HG03045 (cell line): Measurements from ENCODE around the gene APAF1.
A peak's percentile ranks its signal among the peaks of the same experiment; 100 is the strongest.

Experiments
- ATAC-seq: cut with Tn5 transposase; IDR thresholded peaks from one replicate; pipeline ENCODE4 v1.9.1; 2021; ENCODE audit warnings: mild to moderate bottlenecking, moderate library complexity; ENCODE audit not compliant: unreplicated experiment

The APAF1 gene

DNA sequence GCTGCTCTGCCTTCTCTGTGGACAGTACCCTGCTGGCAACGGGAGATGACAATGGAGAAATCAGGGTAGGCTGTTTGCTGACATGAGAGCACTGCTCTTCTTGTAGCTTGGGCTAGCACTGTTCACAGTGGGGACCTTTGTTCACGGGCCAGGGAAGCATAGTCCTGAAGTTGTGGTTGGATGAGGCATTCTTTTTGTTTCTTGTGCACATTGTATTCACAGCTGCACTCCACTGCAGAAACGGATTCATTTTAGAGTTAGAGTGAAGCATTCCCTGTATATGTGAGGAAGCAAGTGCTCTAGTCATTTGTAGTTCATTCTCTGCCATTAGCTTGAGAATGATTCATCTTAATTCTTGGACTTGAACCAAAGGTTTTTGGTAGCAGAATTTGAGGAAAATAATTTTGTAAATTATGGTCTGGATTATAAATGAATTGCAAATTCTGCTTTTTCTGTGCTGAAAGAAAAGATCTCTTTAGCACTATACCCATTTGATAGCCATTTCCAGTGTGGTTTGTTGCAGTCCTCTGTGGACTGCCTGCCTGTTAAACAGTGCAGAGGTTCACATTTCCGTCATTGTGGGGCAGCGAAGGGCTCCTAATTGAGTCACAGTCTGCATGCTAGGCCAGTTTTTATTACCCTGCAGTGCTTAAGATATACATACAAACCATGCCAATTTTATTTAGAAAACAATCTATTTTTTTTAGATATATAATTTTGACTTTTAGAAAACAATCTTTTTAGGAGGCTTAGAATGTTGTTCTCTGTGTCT, 80.6 kb downstream of the APAF1 start:
- peak; percentile 82 for ATAC-seq

DNA sequence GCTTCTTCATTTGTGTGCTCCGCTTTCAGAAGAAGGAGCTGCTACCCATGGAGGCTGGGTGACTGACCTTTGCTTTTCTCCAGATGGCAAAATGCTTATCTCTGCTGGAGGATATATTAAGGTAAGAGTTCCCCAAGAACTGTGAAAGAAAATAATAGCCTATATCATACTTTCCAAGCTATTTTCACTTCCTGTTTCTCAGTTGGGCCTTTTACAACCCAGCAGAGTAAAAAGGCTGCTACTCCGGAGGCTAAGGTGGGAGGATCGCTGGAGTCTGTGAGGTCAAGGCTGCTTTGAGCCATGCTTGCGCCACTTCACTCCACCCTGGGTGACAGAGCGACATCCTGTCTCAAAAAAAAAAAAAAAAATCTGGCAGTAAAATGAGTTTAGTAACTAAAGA, 82.1 kb downstream of the APAF1 start:
- ATAC-seq: no peak

DNA sequence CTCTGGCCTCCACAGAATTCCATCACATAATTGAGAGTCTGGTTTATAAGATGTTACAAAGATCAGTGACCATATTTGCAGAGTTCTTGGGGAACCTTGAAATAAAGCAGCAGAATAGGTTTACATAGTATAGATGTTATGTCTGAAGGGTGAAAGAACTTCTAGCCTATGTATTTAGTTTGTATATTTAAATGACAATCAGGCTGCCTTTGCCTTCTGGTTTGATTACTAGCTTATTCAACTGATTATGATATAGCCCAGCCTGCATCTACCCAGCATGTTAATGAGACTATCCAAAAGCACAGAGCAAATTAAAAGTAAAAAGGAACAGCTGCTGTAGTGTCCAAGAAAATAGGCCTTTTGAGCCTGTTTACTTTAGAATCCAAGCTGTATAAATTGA, 85.3 kb downstream of the APAF1 start:
- no peak for ATAC-seq

DNA sequence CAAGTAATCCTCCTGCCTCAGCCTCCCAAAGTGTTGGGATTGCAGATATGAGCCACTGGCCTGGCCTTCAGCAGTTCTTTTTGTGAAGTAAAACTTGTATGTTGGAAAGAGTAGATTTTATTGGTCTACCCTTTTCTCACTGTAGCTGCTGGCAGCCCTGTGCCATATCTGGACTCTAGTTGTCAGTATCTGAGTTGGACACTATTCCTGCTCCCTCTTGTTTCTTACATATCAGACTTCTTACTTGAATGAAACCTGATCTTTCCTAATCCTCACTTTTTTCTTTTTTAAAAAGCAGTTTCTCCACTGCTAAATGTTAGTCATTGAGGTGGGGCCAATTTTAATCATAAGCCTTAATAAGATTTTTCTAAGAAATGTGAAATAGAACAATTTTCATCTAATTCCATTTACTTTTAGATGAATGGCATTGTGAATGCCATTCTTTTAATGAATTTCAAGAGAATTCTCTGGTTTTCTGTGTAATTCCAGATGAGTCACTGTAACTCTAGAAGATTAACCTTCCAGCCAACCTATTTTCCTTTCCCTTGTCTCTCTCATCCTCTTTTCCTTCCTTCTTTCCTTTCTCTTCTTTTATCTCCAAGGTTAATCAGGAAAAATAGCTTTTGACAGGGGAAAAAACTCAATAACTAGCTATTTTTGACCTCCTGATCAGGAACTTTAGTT, 88.7 kb downstream of the APAF1 start:
- ATAC-seq: no peak

DNA sequence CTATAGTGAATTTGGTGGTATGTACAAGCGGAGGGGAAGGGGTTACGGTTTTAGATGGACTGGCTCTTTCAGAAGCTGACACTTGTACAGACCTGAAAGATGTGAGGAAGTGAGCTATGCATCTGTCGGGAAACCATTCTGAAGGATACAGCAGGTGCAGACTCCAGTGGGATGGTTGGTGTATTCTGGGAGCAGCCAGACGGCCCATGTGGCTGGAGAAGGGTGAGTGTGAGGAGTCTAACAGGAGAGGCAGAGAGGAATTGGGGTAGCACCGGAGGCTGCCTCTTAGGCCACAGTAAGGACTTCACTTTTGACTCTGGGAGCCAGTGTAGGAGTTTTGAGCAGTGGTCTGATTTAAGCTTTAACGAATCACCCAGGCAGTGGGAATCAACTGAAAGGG, 90.7 kb downstream of the APAF1 start:
- no peak for ATAC-seq

DNA sequence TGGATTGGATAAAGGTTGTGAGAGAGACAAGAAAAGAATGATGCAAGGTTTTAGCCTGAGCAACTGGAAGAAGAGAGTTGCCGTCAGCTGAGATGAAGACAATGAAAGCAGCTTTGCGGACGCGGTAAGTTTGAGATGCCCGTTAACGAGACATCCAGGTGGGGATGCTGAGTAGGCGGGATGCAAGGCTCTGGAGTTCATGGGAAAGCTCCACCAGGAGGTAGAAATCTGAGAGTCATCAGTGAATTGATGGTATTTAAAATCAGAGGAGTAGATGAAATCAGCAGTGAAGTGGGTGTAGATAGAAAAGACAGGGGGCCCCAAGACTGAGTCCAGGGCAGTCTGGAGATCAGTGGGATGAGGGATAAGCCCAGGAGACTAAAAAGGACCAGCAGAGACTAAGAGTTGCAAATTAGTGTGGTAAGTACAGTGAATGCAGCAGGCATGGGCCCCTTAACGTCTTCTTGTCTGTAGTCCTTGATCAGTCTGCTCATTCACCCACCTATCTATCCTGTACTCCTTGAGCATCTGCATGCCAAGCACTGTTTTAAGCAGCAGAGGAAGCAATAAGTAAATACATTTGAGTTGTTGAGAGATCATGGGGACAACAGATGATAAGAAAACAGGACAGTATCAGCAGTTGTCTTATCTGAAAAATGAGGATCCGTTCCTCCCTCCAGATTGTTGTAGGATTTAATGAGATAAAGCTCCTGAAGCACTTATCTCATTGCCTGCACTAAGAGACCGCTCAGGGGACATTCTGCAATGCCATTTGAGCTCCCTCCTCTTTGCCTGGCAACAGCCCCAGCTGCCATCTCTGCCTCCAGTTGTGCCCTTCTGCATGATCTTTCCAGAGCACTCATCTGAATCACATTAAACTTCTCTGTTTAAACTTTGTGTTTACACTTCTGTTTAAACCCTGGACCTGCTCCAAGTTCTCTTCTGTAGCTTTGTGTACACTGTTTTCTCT, 91.5 kb downstream of the APAF1 start:
- no peak for ATAC-seq

- no peak for ATAC-seq
Measured at GRCh38 chr12:98737322-98737712, 92.2 kb downstream of the APAF1 start.

DNA sequence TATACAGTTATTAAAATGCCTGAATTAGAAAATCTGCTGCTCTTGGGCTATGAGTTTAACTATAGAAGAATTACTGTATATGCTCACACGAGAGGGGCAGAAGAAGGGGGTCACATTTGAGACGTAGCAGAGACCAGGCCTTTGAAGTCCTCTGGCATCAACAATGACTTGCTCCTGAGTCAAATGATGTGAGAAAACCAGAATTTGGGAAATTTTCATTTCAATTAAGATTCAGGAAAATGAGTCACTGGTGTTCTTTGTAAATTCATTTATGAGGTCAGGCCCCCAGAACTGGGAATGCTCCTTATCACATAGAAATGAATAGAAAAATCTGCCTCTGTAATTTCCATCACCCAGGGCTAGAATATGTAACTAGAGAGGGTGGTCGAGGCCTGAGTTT, 92.9 kb downstream of the APAF1 start:
- ATAC-seq: no peak

DNA sequence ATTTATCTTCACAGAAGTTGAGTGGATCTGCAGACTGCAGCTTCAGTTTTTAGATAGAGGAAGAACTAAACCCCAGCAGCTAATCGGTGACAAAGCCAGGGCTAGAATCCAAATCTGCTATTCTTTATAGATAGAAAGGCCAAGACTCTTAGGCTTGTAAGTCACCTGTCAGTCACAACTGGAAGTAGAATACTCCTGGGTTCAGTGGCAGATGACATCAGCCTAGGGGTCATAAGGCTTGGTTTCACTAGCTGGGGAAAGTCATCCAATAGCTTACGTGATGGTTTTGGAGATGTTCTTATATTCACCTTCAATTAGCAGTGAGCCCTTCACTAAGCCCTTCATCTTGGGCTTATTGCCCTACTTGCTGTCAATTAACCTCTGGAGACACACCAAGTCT, 93.4 kb downstream of the APAF1 start:
- no peak for ATAC-seq

GRCh38 chr12:98740751-98741150, 95.7 kb downstream of the APAF1 start:
- ATAC-seq: no peak

- ATAC-seq: no peak
Measured at GRCh38 chr12:98741196-98741555, 96.1 kb downstream of the APAF1 start.

GRCh38 chr12:98741556-98742265, 96.6 kb downstream of the APAF1 start:
- no peak for ATAC-seq

DNA sequence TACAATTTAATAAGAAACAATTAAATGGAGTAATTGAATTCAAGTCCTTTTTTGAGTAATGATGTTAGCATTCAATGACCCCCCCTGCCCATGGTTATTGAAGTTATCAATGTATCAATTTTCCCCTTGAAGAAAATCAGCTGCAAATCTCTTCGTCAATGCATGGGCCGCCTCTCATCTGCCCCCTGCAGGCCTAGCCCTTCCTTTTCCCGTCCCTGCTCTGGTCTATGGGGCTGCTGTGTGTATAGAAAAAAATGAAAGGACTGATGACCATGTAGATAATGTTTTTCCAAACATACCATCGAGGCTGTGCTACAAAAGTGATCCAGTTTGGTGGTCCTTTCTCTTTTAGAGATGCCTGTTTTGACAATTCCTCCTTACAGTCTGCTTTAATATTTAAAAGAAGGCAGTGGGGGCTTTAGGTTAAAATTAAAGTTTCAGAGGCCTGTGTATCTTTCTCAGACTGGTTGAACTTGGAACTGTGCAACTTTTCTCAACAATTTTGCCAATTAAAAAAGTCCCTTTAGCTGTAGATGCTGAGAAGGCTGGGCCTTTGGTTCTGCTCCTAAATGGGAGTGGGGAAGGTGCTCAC, 98.4 kb downstream of the APAF1 start:
- no peak for ATAC-seq

DNA sequence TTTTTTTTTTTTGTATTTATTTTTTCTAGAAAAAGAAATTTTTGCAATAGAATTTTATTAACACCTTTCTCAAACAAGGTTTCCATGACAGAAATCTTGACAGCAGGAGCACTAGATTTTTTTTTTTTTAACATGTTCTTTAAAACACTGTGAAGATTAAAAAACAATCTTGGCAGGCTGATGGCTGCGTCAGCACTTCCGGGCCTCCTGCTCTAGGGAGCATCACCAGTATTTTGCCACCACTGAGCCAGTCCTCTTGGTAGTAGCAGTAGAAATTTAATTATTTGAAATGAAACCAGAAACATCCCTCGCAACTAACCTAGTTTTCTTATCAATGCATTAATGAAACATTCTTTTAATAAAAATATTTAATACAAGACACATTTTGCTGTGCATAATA, 99.6 kb downstream of the APAF1 start:
- no peak for ATAC-seq

DNA sequence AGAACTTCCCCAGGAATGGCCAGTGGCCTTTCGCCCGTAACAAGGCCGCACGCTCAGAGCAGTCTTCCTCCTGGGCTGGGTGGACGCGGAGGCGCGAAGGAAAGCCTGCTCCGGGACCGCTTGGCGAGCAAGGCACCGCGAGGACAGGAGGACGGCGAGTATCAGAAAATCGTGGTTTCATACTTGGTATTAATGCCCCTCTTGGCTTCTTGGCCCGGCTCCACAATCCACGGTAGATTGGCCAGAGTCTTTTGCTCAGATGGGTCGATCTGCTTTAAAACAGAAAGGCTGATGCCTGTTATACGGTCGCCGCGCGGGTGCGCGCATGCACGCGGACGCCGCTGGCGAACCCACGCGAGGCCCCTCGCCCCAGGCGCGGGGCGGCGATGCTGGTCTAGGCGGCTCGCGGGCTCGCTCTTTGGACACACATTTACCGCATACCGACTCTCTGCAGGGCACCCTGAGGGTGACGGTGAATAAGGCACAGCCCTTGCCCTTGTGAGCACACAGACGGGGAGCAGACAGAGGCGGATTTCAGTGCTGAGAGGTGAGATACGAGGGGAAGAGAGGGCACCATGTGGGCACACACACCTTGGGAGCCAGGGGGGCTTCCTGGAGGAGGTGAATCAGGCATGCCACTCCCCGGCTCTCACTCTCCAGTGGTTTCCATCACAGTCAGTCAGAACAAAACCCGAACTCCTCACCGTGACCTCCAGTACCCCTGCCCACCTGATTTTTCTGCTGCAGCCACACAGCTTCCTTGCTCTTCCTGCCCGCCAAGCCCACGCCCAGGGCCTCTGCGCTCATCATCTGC, 100.7 kb downstream of the APAF1 start:
- ATAC-seq: peak; percentile 50

DNA sequence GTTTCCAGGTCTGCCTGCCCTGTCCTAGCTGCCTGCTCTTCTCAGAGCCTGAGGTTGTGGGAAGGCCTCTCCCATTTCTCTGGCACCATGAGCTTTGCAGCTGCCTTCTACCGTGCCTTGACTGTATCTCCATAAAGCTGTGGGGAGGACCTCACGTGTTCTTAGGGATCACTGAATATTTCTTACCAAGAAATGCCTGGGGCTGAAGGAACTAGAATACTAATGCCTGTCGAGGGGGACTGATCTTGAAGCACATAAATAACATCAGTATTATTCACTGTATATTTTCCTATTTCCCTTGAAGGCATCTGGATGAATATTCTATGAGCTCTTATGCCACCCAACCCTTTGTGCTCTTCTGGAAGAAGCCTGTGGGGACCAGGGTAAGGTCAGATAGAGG, 103.4 kb downstream of the APAF1 start:
- ATAC-seq: no peak

GRCh38 chr12:98750511-98750910, 105.4 kb downstream of the APAF1 start:
- ATAC-seq: no peak

GRCh38 chr12:98751580-98752115, 106.6 kb downstream of the APAF1 start:
- no peak for ATAC-seq

DNA sequence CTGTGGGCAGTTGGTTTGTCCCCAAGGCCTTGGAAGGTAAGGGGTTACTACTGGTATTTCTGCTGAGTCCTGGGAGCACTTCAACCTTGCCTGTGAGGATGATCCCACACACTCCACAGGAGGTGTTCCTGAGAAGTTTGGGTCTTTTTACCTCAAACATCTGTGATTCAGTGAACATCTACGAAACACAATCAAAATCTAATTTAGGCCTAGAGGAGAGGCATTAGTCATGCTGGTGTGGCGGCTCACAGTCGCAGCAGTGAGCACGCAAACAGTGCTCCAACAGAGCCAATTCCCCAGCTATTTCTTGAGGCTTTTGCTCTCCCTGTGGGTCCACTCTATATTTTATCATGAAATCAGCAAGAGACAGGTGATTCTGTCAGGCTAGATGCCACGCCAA, 107.6 kb downstream of the APAF1 start:
- ATAC-seq: no peak
